ENCODE measurements around the gene TRIM41.

GRCh38 chr5:181239062-181239663 is 16.1 kb downstream of the TRIM41 start:
- TF ChIP-seq, protein P1, sequence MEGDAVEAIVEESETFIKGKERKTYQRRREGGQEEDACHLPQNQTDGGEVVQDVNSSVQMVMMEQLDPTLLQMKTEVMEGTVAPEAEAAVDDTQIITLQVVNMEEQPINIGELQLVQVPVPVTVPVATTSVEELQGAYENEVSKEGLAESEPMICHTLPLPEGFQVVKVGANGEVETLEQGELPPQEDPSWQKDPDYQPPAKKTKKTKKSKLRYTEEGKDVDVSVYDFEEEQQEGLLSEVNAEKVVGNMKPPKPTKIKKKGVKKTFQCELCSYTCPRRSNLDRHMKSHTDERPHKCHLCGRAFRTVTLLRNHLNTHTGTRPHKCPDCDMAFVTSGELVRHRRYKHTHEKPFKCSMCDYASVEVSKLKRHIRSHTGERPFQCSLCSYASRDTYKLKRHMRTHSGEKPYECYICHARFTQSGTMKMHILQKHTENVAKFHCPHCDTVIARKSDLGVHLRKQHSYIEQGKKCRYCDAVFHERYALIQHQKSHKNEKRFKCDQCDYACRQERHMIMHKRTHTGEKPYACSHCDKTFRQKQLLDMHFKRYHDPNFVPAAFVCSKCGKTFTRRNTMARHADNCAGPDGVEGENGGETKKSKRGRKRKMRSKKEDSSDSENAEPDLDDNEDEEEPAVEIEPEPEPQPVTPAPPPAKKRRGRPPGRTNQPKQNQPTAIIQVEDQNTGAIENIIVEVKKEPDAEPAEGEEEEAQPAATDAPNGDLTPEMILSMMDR (IDR thresholded peaks at IDR 0.05; ENCODE audit: low read depth, low read length), result no peak
- no peak for TF ChIP-seq MAX (IDR thresholded peaks at IDR 0.05; ENCODE audit: low read depth, low read length)
- TF ChIP-seq POLR2A (IDR thresholded peaks at IDR 0.05; ENCODE audit: extremely low read depth, insufficient read length), result no peak

All from NB4 (cell line).